AG09309 (cell line): Measurements from ENCODE around the gene RBBP8NL.

Experiments
- DNase-seq: peaks from one replicate; pipeline ENCODE4 v3.0.0-alpha.2; 2010; ENCODE audit warnings: low read depth
- H3K4me3 ChIP-seq: 2 replicates; pipeline ENCODE4 v1.5.1; 2011; ENCODE audit warnings: mild to moderate bottlenecking, low read depth, low read length, moderate library complexity; ENCODE audit not compliant: control insufficient read depth
- TF ChIP-seq, protein P1 (sequence below): IDR thresholded peaks from 2 replicates; pipeline ENCODE4 v1.5.1; 2011; ENCODE audit warnings: mild to moderate bottlenecking, low read depth, low read length, inconsistent platforms; ENCODE audit not compliant: insufficient read depth, control insufficient read depth; ENCODE audit errors: missing control alignments

Gene RBBP8NL, protein sequence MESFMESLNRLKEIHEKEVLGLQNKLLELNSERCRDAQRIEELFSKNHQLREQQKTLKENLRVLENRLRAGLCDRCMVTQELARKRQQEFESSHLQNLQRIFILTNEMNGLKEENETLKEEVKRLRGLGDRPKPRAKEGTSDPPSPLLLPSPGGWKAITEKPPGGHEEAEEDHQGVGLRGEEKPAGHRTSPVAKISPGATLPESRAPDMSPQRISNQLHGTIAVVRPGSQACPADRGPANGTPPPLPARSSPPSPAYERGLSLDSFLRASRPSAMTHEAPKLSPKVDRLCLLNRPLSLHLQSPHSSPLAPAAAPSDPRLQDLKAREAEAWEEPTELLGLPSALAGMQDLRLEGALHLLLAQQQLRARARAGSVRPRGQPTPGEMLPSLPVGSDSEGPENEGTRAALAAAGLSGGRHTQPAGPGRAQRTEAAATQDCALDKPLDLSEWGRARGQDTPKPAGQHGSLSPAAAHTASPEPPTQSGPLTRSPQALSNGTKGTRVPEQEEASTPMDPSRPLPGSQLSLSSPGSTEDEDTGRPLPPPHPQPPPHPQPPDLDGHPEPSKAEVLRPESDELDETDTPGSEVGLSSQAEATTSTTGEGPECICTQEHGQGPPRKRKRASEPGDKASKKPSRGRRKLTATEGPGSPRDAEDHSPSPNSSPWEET

GRCh38 chr20:62427172-62428001, at the start of gene RBBP8NL:
Gene RBBP8NL, minus strand, starts transcription at chr20:62427539. Its CDS starts 7,892 bp downstream, at chr20:62419647.
- no peak for DNase-seq
- H3K4me3 ChIP-seq, result no peak within 1 kb of the TSS
- TF ChIP-seq, protein P1, sequence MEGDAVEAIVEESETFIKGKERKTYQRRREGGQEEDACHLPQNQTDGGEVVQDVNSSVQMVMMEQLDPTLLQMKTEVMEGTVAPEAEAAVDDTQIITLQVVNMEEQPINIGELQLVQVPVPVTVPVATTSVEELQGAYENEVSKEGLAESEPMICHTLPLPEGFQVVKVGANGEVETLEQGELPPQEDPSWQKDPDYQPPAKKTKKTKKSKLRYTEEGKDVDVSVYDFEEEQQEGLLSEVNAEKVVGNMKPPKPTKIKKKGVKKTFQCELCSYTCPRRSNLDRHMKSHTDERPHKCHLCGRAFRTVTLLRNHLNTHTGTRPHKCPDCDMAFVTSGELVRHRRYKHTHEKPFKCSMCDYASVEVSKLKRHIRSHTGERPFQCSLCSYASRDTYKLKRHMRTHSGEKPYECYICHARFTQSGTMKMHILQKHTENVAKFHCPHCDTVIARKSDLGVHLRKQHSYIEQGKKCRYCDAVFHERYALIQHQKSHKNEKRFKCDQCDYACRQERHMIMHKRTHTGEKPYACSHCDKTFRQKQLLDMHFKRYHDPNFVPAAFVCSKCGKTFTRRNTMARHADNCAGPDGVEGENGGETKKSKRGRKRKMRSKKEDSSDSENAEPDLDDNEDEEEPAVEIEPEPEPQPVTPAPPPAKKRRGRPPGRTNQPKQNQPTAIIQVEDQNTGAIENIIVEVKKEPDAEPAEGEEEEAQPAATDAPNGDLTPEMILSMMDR, result no peak

- no peak for DNase-seq
- TF ChIP-seq, protein P1, result no peak
- no peak overlapping the region for H3K4me3 ChIP-seq
These were observed 48.9 kb upstream of the RBBP8NL start for GRCh38 chr20:62476056-62476838.

DNA sequence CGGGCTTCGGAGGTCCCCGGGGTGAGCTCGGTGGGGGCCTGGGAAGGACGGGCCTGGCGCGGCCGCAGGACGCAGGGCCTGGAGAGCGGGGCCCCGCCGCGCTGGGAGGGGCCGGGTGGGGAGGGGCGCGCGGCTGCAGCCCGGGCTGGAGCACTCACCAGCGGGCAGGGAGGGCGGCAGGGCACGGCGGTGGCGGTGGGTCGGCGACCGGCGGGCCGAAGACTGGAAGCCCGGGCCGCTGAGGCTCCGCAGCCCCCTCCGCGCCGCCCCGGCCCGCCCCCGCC, 48.4 kb upstream of the RBBP8NL start, which contains the start of gene GATA5:
TSS of gene GATA5 (minus strand) at position 224 of the 284 bp plus-strand sequence. CDS start 474 bp downstream, outside the sequence.
- no peak within 1 kb of the TSS for H3K4me3 ChIP-seq
- TF ChIP-seq, protein P1, result no peak
- DNase-seq, result no peak

DNA sequence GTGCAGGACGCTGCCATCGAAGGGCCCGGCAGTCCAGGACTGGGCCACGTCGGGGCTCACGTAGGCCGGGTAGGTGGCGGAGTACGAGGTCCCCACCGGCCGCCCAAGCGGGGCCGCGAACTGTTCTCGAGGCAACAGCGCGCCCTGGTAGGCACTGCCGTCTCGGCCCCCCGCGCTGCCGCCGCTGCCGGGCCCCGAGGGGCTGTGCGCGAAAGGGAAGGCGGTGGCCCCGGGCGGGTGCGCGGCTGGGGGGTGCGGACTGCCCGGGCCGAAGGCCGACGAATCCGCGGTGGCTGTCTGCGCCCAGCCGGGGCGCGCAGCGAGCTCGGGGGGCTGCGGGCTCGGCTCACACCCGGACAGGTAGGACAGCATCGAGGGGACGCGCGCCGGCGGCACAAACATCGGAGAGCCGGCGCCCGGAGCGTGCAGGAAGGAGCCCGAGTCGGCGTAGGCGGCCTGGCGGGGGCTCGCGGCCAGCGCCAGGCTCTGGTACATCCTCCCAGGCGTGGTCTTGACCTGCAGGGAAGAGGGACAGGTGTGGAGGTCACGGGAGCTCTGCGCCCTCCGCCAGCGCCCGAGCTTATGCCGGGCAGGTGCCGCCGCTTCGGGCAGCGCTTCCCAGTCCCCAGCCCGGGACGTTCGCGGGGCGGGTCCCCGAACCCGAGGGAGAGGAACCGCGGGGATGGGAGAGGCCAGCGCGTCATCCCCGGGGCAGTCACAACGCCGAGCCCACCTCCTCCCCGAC, 47.9 kb upstream of the RBBP8NL start:
- TF ChIP-seq, protein P1, result no peak
- DNase-seq, result no peak
- H3K4me3 ChIP-seq, result no peak overlapping the region

- H3K4me3 ChIP-seq, result no peak overlapping the region
- no peak for DNase-seq
- TF ChIP-seq, protein P1, result no peak
These were observed 47.3 kb upstream of the RBBP8NL start for GRCh38 chr20:62474604-62475026.
